HG02852 (cell line): Measurements from ENCODE around the gene FRMD4A.
"Not testable (repeated sequence)": the region's sequence is repeated elsewhere in the genome, so short reads cannot be mapped to it uniquely, and the experiment has no call there.

Experiments used
- ATAC-seq: cut with Tn5 transposase; IDR thresholded peaks from one replicate; pipeline ENCODE4 v1.9.1; 2021; ENCODE audit warnings: mild to moderate bottlenecking, moderate library complexity; ENCODE audit not compliant: unreplicated experiment

Gene FRMD4A

GRCh38 chr10:14063531-14064285 lies 267.0 kb downstream of the FRMD4A start:
- ATAC-seq: no peak

- no peak for ATAC-seq
Observed at GRCh38 chr10:14062528-14063260, 268.0 kb downstream of the FRMD4A start.

- no peak for ATAC-seq
Observed at GRCh38 chr10:14060320-14061070, 270.2 kb downstream of the FRMD4A start.

GRCh38 chr10:14056610-14057332 lies 274.0 kb downstream of the FRMD4A start:
- ATAC-seq: no peak

GRCh38 chr10:14052931-14053330 lies 277.8 kb downstream of the FRMD4A start:
- no peak for ATAC-seq

- no peak for ATAC-seq
Observed at GRCh38 chr10:14050598-14050997, 280.1 kb downstream of the FRMD4A start.

GRCh38 chr10:14048930-14049613 lies 281.7 kb downstream of the FRMD4A start:
- no peak for ATAC-seq

- no peak for ATAC-seq
Observed at GRCh38 chr10:14047431-14047830, 283.3 kb downstream of the FRMD4A start.

GRCh38 chr10:14042051-14042450 lies 288.7 kb downstream of the FRMD4A start:
- ATAC-seq: not testable (repeated sequence)

- no peak for ATAC-seq
Observed at GRCh38 chr10:14040787-14041631, 289.7 kb downstream of the FRMD4A start.

- no peak for ATAC-seq
Observed at GRCh38 chr10:14039968-14040668, 290.6 kb downstream of the FRMD4A start.

- no peak for ATAC-seq
Observed at GRCh38 chr10:14036233-14036632, 294.5 kb downstream of the FRMD4A start.

- no peak for ATAC-seq
Observed at GRCh38 chr10:14035506-14035905, 295.2 kb downstream of the FRMD4A start.

- no peak for ATAC-seq
Observed at GRCh38 chr10:14032406-14032998, 298.2 kb downstream of the FRMD4A start.

- ATAC-seq: no peak
Observed at GRCh38 chr10:14026325-14026724, 304.4 kb downstream of the FRMD4A start.

- no peak for ATAC-seq
Observed at GRCh38 chr10:14025283-14026189, 305.2 kb downstream of the FRMD4A start.
